ENCODE measurements around the gene EXOSC9.

The EXOSC9 gene

DNA sequence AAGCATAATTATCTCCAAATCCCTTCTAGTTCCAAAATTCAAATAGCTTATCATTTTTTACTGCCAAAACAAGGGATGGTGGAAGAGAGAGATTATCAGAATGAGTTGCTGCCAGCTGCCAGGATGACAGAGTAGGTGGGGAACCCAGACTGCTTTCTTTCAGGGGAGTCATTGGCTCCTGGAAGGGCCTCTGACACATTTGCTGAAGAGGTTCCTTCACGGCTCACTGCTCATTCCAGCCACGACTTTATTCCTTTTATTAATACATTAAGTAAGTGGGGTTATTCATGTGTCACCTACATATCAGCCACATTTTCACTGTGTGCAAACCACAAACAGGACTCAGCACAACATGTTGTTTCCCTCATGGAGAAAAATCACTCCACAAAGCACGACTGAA lies 23.5 kb upstream of the EXOSC9 start:
- H3K36me3 ChIP-seq (ENCODE audit: insufficient read depth, low read length) = no peaks in the 10 kb centered on the region
- H3K9ac ChIP-seq (ENCODE audit: low read depth, low read length) = no peak overlapping the region
- H3K9me3 ChIP-seq (ENCODE audit: control insufficient read depth, insufficient read depth, low read length) = no peaks in the 10 kb centered on the region
- H3K4me1 ChIP-seq (ENCODE audit: insufficient read depth, low read length) = peaks cover 9% of the 10 kb centered on the region; the same call in 1 of the 2 replicates

DNA sequence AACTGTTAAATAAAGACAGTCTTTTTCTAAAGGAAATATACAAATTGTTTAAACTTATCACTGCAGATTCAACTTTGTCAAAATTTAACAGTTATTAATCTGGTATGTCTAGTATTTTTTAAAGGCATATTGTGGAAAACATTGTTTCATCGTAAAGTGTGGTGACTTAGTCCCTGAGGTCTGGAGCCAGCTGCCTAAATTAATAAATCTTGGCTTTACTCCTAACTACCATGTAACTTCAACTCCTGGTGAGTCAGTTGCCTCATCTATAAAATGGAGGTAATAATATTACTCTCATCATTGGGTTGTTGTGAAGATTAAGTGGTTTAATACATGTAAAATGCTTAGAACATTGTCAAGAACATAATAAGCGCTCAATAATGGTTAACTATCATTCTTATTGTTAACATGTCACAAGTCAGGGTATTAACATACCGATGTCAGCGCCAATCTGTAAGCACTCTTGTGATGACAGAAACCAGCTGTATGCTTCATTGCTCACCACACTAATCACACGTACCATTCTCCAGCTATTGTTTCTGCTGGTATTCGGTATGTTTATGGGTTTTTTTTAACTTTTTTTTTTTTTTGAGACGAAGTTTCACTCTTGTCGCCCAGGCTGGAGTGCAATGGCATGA lies 22.0 kb upstream of the EXOSC9 start:
- Histone ChIP-seq H3K9me3 (ENCODE audit: control insufficient read depth, insufficient read depth, low read length) (no peaks in the 10 kb centered on the region), H3K36me3 (ENCODE audit: insufficient read depth, low read length) (no peaks in the 10 kb centered on the region), H3K9ac (ENCODE audit: low read depth, low read length) (no peak overlapping the region), H3K4me1 (ENCODE audit: insufficient read depth, low read length) (peaks cover 5% of the 10 kb centered on the region; the same call in 1 of the 2 replicates)

DNA sequence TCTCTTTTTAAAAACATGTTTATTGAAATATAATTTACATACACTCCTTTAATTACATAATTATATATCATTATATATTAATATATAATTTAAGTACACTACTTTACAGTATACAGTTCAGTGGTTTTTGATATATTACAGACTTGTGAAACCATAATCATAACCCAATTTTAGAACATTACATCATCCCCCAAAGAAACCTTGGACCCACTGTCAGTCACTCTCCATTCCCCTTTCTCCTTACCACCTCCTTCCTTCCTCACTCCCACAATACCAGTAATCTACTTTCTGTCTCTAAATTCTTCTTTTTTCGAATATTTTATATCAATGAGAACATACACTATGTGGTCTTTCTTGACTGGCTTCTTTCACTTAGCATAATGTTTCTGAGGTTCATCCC lies 17.9 kb upstream of the EXOSC9 start:
- Histone ChIP-seq H3K9ac (ENCODE audit: low read depth, low read length) (no peak overlapping the region), H3K4me1 (ENCODE audit: insufficient read depth, low read length) (no peaks in the 10 kb centered on the region; the same call in 1 of the 2 replicates), H3K9me3 (ENCODE audit: control insufficient read depth, insufficient read depth, low read length) (no peaks in the 10 kb centered on the region), H3K36me3 (ENCODE audit: insufficient read depth, low read length) (no peaks in the 10 kb centered on the region)

DNA sequence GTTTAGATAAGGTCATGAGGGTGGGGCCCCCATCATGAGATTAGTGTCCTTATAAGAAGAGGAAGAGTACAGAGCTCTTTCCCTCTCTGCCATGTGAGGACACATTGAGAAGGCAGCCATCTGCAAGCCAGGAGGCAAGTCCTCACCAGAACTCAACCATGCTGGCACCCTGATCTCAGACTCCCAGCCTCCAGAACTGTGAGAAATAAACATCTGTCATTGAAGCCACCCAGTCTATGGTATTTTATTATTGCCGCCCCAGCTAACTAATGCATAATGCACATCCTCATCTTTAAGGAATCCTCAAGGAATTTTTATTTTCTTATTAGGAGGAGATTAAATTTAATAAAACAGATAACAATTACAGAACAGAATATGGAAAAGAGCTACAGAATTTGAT lies 16.7 kb upstream of the EXOSC9 start:
- no peaks in the 10 kb centered on the region; the same call in 1 of the 2 replicates for H3K4me1 ChIP-seq (ENCODE audit: insufficient read depth, low read length)
- no peaks in the 10 kb centered on the region for H3K9me3 ChIP-seq (ENCODE audit: control insufficient read depth, insufficient read depth, low read length)
- H3K36me3 ChIP-seq (ENCODE audit: insufficient read depth, low read length) = no peaks in the 10 kb centered on the region
- H3K9ac ChIP-seq (ENCODE audit: low read depth, low read length) = no peak overlapping the region

DNA sequence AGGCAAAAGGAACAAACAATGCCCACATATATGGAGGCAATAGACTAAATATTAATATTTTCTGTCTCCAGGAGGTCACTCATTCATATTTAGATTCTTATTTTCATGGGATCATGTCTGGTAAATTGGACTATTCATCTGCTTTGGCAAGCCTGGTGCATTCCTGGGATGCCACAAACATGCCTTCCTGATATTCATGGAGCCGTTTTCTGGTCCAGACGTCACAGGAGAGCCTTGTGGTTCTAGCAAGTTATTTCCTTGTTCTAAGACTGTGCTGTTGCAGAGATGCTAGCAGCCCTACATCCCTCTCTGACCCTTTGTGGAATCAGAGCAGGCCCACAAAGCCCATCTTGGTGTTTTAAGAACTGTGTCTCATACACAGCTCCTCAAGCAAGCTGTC lies 16.1 kb upstream of the EXOSC9 start:
- no peaks in the 10 kb centered on the region; the same call in 1 of the 2 replicates for H3K4me1 ChIP-seq (ENCODE audit: insufficient read depth, low read length)
- H3K9ac ChIP-seq (ENCODE audit: low read depth, low read length) = no peak overlapping the region
- no peaks in the 10 kb centered on the region for H3K36me3 ChIP-seq (ENCODE audit: insufficient read depth, low read length)
- H3K9me3 ChIP-seq (ENCODE audit: control insufficient read depth, insufficient read depth, low read length) = no peaks in the 10 kb centered on the region

DNA sequence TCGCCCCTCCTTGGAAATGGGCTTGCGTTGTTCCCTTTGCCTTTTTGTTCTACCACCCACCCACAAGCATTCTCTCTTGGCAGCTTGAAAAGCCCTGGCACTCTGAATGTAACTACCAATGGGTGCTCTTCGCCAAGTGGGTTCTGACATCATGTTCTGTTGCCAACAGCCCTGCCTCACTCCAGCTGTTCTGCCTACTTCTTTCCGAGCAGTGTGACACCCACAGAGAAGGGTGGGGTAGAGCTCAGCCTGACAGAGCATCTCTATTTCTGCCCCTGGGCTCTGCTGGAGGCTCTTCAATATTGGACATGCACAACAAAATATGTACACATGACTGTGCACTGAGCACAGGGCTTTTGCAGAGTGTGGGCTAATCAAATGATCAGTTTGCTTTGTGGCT lies 15.6 kb upstream of the EXOSC9 start:
- H3K4me1 ChIP-seq (ENCODE audit: insufficient read depth, low read length) = no peaks in the 10 kb centered on the region; the same call in 1 of the 2 replicates
- H3K9me3 ChIP-seq (ENCODE audit: control insufficient read depth, insufficient read depth, low read length) = no peaks in the 10 kb centered on the region
- H3K36me3 ChIP-seq (ENCODE audit: insufficient read depth, low read length) = no peaks in the 10 kb centered on the region
- H3K9ac ChIP-seq (ENCODE audit: low read depth, low read length) = no peak overlapping the region

DNA sequence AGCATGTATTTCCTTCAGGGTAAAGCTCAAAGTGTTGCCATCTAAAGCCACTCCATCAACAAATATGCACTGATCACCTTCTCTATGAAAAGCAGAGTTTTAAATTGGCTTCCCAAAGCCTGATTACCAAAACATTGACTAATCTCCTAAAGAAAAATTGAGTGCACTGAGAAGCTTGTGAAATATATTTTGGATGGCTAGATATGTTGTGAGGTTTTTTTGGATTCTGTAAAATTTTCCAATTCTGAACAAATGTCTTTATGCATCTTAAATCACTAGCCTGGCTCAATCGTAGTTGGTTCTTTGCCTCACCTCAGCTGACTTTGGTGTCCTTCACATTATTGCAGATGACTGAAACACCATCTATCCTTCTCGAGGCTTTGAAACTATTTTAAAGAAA lies 14.9 kb upstream of the EXOSC9 start:
- H3K9ac ChIP-seq (ENCODE audit: low read depth, low read length) = no peak overlapping the region
- H3K9me3 ChIP-seq (ENCODE audit: control insufficient read depth, insufficient read depth, low read length) = no peaks in the 10 kb centered on the region
- H3K36me3 ChIP-seq (ENCODE audit: insufficient read depth, low read length) = no peaks in the 10 kb centered on the region
- no peaks in the 10 kb centered on the region; the same call in 1 of the 2 replicates for H3K4me1 ChIP-seq (ENCODE audit: insufficient read depth, low read length)

DNA sequence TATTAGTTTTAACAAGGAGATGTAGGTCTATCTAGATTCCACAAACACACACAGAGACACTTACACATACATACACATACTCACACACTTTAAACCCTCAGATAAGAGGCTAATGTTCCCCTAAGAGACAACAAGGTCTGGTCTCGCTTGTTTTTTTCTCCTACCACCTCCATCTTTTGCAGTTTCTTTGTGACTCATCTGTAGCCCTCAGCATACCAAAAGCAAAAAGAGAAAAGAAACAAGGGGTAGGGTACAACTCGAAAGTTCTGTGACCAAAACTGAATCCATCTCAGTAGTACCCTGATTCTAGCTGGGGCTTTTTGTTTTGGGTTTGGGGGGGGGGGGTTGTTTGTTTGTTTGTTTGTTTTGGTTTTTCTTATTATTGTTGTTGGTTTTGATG lies 12.2 kb upstream of the EXOSC9 start:
- Histone ChIP-seq H3K36me3 (ENCODE audit: insufficient read depth, low read length) (no peaks in the 10 kb centered on the region), H3K9ac (ENCODE audit: low read depth, low read length) (no peak overlapping the region), H3K9me3 (ENCODE audit: control insufficient read depth, insufficient read depth, low read length) (no peaks in the 10 kb centered on the region), H3K4me1 (ENCODE audit: insufficient read depth, low read length) (no peaks in the 10 kb centered on the region; the same call in 1 of the 2 replicates)

DNA sequence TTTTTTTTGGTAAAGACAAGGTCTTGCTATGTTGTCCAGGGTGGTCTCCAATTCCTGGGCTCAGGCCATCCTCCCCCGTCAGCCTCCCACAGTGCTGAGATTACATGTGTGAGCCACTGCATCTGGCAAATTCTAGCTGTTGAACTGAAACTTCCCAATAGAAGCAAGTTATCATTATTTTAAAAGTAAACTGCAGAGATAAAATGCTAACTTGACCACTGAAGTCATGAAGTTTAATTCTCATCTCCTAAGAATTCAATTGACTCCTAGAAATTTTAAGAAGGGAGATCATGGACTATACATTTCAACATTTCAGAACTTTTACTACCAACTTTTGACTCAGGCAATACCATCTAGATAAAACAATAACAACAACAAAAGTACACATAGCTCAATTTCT lies 11.7 kb upstream of the EXOSC9 start:
- H3K36me3 ChIP-seq (ENCODE audit: insufficient read depth, low read length) = no peaks in the 10 kb centered on the region
- H3K4me1 ChIP-seq (ENCODE audit: insufficient read depth, low read length) = peaks cover 2% of the 10 kb centered on the region
- no peaks in the 10 kb centered on the region for H3K9me3 ChIP-seq (ENCODE audit: control insufficient read depth, insufficient read depth, low read length)
- H3K9ac ChIP-seq (ENCODE audit: low read depth, low read length) = no peak overlapping the region

DNA sequence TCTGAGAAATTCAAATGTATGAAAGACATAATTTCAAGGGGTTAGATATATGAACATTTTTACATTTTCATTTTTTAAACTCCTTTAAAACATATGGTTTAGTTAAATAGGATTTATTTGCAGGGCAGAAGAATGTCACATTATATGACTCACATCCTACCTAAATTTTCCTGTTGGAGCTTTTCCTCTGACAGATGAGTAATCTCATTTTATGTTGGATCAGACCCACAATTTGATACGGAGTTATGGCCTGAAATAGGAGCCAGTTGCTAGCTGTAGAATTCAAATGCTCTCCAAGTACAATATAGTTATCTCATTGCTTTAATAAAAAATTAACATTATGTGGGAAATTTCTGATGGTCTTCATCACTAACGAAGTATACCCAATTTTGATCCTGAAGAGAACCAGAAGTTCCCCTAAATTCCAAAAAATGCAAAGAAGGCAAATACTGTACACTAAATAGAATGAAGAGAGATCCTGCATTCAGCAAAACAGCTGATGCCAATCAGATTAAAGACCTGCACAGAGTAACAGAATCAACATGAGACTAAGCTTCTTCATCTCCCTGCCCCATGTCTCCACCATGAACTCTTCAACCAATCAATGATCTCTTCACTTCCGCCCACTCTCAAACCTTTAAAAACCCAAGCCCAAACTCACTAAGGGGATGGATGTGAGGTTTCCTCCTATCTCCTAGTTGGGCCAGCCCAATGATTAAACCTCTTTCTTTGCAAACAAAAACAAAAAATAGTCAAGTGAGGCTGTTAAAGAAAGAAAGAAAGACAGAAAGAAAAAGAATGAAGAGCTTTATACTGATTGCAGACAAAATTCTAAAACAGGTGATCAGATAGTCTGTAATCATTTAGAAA lies 10.9 kb upstream of the EXOSC9 start:
- H3K9me3 ChIP-seq (ENCODE audit: control insufficient read depth, insufficient read depth, low read length) = no peaks in the 10 kb centered on the region
- H3K4me1 ChIP-seq (ENCODE audit: insufficient read depth, low read length) = peaks cover 7% of the 10 kb centered on the region
- no peak overlapping the region for H3K9ac ChIP-seq (ENCODE audit: low read depth, low read length)
- H3K36me3 ChIP-seq (ENCODE audit: insufficient read depth, low read length) = no peaks in the 10 kb centered on the region

DNA sequence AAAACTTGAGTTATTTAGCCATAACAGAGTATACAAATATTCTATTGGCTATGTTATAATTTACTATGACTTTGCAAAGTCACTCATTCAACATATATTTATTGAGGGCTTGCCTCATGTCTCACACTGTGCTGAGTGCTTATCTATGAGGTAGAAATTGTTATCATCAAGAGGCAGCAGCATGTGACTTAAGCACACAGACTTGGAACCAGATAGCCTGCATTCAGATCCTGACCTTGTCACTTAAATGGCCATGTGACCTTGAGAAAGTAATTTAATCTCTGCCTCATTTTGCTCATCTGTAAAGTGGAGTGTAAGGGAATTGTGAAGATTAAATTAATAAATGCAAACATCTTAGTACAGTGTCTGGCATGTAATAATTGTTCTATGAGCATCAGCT lies 10.1 kb upstream of the EXOSC9 start:
- Histone ChIP-seq H3K36me3 (ENCODE audit: insufficient read depth, low read length) (no peaks in the 10 kb centered on the region), H3K9ac (ENCODE audit: low read depth, low read length) (no peak overlapping the region), H3K4me1 (ENCODE audit: insufficient read depth, low read length) (peaks cover 14% of the 10 kb centered on the region), H3K9me3 (ENCODE audit: control insufficient read depth, insufficient read depth, low read length) (no peaks in the 10 kb centered on the region)

DNA sequence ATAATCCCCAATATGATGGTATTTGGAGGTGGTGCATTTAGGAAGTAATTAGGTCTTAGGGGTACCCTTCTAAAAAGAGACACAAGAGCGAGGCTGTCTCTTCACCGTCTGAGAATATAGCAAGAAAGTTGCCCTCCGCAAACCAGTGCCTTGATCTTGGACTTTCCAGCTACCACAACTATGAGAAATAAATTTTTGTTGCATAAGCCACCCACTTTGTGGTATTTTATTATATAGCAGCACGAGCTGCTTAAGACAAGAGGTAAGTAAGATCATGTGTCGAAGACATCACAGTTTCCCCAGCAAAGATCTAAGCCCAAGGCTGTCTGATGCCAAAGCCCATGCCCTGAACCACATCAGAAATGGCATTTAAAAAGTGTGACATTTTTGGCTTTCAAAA lies 9.6 kb upstream of the EXOSC9 start:
- Histone ChIP-seq H3K4me1 (ENCODE audit: insufficient read depth, low read length) (peaks cover 18% of the 10 kb centered on the region), H3K9me3 (ENCODE audit: control insufficient read depth, insufficient read depth, low read length) (no peaks in the 10 kb centered on the region), H3K36me3 (ENCODE audit: insufficient read depth, low read length) (no peaks in the 10 kb centered on the region), H3K9ac (ENCODE audit: low read depth, low read length) (no peak overlapping the region)

DNA sequence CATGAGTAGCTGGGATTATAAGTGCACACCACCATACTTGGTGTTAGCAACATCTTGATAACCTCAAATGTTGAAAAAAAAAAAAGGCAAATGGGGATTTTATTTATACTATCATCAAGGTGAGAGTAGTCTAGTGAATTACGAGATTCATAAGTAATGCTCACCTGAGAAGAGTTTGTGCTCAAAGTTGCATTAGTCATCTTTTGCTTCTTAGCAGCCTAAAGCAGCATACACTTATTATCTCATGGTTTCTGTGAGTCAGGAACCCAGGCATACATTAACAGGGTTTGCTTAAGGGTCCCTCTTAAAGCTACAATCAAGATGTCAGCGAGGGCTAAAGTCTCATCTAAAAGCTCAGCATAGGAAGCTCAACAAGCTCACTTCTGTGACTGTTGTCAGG lies 8.2 kb upstream of the EXOSC9 start:
- no peak overlapping the region for H3K9ac ChIP-seq (ENCODE audit: low read depth, low read length)

DNA sequence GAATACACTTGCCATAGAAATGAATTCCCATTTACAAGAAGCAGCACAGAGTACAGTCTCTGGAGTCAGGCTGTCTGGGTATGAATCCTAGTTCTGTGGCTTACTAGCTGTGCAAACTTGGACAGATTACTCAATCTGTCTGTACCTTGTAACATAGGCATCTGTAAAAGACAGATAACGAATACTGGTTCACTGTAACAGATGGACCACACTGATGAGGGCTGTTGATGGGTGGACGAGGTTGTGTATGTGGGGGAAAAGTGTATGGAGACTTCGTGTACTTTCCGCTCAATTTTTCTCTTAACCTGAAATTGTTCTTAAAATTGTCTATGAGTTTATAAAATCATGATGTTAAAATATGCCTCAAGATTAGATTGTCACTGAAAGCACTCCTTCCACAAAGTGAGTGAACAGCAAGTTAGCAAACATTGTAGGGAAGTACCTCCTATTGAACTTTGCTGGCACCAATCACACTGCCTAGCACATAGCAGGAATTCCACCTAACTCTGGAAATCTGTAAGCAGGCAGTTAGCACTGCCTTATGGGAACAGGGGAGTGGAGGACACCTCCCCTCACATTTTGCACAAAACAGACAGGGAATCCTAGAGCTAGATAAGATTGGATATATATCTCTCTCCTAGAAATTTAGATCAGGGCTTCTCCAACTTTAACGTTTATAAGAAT lies 6.5 kb upstream of the EXOSC9 start:
- peaks cover 18% of the 10 kb centered on the region for H3K4me1 ChIP-seq (ENCODE audit: insufficient read depth, low read length)
- H3K9me3 ChIP-seq (ENCODE audit: control insufficient read depth, insufficient read depth, low read length) = no peaks in the 10 kb centered on the region
- no peaks in the 10 kb centered on the region for H3K36me3 ChIP-seq (ENCODE audit: insufficient read depth, low read length)
- H3K9ac ChIP-seq (ENCODE audit: low read depth, low read length) = no peak overlapping the region

More for the DNA sequence above, 8.2 kb upstream of the EXOSC9 start:
- H3K4me1 ChIP-seq (ENCODE audit: insufficient read depth, low read length) = peaks cover 18% of the 10 kb centered on the region
- H3K36me3 ChIP-seq (ENCODE audit: insufficient read depth, low read length) = no peaks in the 10 kb centered on the region
- H3K9me3 ChIP-seq (ENCODE audit: control insufficient read depth, insufficient read depth, low read length) = no peaks in the 10 kb centered on the region

All from ES-I3 (cell line).